H1 (cell line): ENCODE data around the gene CACNA2D4. TPM values are rescaled to one million over a fixed set of nuclear protein-coding genes. Genes with fewer than 3 reads are reported as not detected.

Source experiments
- BCL11A ChIP-seq, 2 experiments: IDR thresholded peaks; one replicate each; pipeline ENCODE4 v1.6.1; 2011; ENCODE audit warnings: low read depth in 2 of 2, low read length in 2 of 2, mild to moderate bottlenecking in 2 of 2
- POLR2AphosphoS5 ChIP-seq: IDR thresholded peaks from 2 replicates; pipeline ENCODE4 v1.6.1; 2011; ENCODE audit warnings: low read depth, low read length
- SAP30 ChIP-seq: fragments of 300-600 bp; sonication (generic); IDR thresholded peaks from 2 replicates; pipeline ENCODE4 v1.7.1; 2012; ENCODE audit warnings: low read length, moderate library complexity, mild to moderate bottlenecking, inconsistent platforms; ENCODE audit not compliant: insufficient read depth, insufficient replicate concordance
- TAF1 ChIP-seq: IDR thresholded peaks from 2 replicates; pipeline ENCODE4 v1.6.1; 2011; ENCODE audit warnings: mild to moderate bottlenecking, low read depth, low read length
- TCF12 ChIP-seq: IDR thresholded peaks from 2 replicates; pipeline ENCODE4 v1.6.1; 2011; ENCODE audit warnings: low read depth, mild to moderate bottlenecking, low read length
- TEAD4 ChIP-seq: IDR thresholded peaks from 2 replicates; pipeline ENCODE4 v1.6.1; 2012; ENCODE audit warnings: low read depth, low read length, inconsistent platforms, mixed read lengths
- polyA plus RNA-seq, 7 experiments: library from polyadenylated mRNA; depleted of rRNA in 3 of 7; stranded (reverse) in 5 of 7; unstranded in 2 of 7; fragments of >200 nt in 5 of 7; fragments of 200-250 nt in 2 of 7; gene quantifications; 1 replicate in 5 of 7; 2 replicates in 1 of 7; 4 replicates in 1 of 7; pipeline versions ENCODE4 v1.2.1 to v1.2.3, GENCODE V29; 2011 to 2013; ENCODE audit warnings: missing spikeins in 2 of 7, mixed read lengths in 2 of 7
- total RNA-seq: library from RNA; stranded (reverse); fragmentation: NEBNext Ultra II Directional; extraction: Animal tissue kit (Norgen Biotek cat#: 25700); gene quantifications from 2 replicates; pipeline ENCODE4 v1.2.1, GENCODE V29; 2021

CACNA2D4 gene
- total and polyA plus RNA-seq, 2 of the 8 experiments (the other 6 are each of a cell fraction or from before 2014, with no cell fraction given) = 0.44 to 0.88 TPM

GRCh38 chr12:1935700-1936378 is 17.4 kb upstream of the CACNA2D4 start (continued):
- no peak for TF ChIP-seq TAF1
- no peak for TF ChIP-seq POLR2AphosphoS5
- no peak for TF ChIP-seq SAP30
- no peak for TF ChIP-seq TEAD4
- TF ChIP-seq TCF12 = no peak
- no peak for TF ChIP-seq BCL11A (IDR thresholded peaks at IDR 0.05; ENCODE audit: low read depth in 2 of 2, low read length in 2 of 2)
